G401.6 (cell line): Measurements from ENCODE around the gene FOXD1.
"Not testable (repeated sequence)": the region's sequence is repeated elsewhere in the genome, so short reads cannot be mapped to it uniquely, and the experiment has no call there.

Experiments used
- FAIRE-seq: peaks from 2 replicates; lab custom pipeline; 2012; peaks lifted over from hg19 to GRCh38; lab: Jason Lieb, UNC

FOXD1 gene

GRCh38 chr5:73448463-73449136, at the start of gene FOXD1:
FOXD1 (minus strand) TSS chr5:73448777; CDS start chr5:73448362, 415 bp downstream.
- FAIRE-seq, result peak; percentile 90

DNA sequence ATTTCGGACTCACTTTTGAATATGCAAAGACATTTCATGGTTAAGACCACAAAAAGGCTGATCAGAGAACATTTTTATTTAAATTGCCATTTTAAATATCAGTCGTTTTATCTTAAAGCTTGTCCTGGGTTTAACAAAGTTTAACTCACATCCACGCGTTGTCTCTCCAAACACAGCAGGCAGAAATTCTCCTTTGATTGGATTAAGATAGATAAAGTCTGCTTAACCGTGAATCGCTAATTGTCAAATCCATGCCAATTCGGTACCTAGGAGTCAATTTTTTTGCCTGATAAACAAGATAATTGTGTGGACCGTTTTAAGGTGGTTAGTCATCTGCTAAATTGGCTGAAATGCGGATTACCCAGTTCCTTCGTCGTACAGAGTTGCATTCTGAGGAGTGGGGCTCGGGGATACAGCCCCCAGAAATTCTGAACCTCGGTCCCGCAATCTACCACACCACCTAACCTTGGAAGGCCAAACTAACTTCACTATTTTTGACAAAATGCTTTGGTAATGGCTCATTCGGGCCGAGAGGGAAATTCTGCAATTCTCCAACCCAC, 49.0 kb upstream of the FOXD1 start:
- no peak for FAIRE-seq

DNA sequence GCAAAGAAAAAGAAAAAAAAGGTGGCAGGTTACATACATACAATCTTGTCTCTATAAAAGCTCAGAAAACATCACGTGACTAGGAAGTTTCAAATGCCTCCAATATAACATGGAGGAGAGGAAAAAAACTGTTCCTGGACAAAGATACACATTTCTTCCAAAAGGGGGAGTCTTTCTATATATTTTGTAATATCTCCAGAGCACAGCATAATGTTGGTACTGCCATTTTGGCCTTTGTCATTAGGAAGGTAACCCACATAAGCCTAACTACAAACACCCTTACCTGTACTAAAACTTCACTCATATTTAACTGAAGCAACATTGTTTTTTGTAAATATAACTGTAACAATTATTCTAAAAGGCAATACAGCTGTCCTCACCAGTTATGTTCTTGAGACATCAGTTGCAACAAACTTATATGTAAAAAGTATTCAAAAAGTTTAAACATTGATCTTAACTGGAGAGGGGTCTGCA, 48.4 kb upstream of the FOXD1 start:
- FAIRE-seq, result peak; percentile 97

GRCh38 chr5:73495772-73496335, 47.3 kb upstream of the FOXD1 start:
- no peak for FAIRE-seq

DNA sequence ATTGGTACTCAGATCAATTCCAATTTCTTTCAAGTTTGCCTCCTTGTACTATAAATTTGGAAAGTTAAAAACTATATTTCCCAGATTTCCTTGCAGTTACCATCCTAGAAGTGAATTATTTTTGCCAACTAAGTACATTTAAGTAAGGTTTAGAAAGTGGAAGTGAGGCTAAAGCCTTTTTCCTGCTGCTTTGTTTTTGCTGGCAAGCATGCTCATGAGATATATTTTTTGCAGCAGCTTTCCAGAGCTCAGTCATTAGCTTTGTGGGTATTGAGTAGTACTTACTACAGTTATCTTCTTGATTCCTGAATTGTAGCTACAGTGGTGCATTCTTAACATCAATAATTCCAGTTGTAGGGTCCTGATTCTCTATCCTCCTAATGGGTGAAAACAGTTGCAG, 46.1 kb upstream of the FOXD1 start:
- no peak for FAIRE-seq

- FAIRE-seq, result no peak
Measured at GRCh38 chr5:73493421-73493820, 44.8 kb upstream of the FOXD1 start.

DNA sequence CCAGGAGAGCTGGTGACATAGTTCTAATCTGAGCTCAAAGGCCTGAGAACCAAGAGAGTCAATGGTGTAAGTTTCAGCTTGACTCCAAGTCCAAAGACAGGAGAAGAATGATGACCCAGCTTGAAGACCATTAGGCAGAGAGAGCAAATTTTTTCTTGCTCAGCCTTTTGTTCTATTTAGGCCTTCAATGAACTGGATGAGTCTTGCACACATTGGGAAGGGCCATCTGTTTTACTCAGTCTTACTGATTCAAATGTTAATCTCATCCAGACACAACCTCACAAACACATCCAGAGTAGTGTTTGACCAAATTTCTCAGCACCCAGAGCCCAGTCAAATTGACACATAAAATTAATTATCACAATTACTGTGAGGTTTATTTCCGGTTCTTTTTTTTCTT, 42.6 kb upstream of the FOXD1 start:
- no peak for FAIRE-seq

DNA sequence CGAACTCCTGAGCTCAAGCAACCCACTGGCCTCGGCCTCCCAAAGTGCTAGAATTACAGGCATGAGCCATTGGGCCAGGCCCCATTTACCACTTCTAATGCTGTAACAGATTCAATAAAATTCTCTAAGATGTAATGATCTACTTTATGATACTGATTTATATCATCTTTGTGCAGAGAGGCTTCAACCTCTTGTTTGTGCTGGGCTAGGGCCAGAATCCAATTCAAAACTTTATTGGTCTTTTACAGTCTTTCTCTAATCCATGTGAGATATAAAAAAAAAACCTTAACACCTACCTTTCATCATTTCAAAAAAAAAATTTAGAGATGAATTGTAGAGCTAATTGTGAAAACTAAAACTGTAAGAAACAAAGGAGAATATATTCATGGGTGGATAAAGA, 41.5 kb upstream of the FOXD1 start:
- FAIRE-seq, result no peak

DNA sequence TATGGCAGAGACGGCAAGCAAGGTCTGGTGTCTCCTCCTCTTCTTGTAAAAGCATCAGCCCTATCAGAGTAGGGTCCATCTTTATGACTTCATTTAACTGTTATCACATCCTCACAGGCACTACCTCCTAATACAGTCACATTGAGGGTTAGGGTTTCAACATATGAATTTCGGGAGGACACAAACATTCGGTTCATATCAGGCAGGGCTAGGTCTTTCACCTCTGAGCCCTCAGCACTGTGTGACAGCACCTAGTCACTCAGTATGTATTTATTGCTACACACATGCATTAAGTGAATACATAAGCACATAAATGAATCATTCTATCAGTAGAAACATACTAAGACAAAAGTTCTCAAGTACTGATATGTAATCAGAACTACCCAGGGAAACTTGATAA, 40.2 kb upstream of the FOXD1 start:
- no peak for FAIRE-seq

GRCh38 chr5:73487815-73488214, 39.2 kb upstream of the FOXD1 start:
- no peak for FAIRE-seq

DNA sequence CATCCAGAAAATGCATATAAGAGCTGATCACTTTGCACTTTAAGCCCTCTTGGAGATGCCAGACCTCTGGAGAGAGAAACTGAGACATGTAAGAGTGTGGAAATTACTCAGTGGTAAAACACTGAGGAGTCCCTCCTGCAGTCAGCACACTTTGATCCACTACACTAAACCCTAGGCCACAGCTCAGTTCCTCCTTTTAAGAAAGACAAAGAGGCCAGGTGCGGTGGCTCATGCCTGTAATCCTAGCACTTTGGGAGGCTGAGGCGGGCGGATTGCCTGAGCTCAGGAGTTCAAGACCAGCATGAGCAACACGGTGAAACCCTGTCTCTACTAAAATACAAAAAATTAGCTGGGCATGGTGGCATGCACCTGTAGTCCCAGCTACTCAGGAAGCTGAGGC, 38.7 kb upstream of the FOXD1 start:
- not testable (repeated sequence) for FAIRE-seq

GRCh38 chr5:73486119-73486899, 37.7 kb upstream of the FOXD1 start:
- no peak for FAIRE-seq

DNA sequence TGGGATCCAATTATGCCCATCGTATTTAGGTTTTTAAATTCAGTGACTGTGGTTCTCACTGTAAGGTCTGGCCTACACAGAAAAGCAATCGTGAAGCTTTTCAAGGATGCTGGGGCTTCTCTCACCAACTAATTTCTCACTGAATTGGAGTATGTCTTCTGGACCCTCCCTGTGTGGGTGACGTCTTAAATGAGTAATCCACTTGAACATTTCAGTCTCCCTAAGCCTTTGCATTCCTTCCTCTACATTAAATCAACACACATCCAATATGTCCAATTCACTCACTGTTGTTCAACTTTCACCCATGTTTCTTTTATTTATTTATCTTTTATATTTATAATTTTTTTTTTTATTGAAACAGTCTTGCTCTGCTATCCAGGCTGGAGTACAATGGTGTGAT, 37.1 kb upstream of the FOXD1 start:
- FAIRE-seq, result no peak

GRCh38 chr5:73484511-73484910, 35.9 kb upstream of the FOXD1 start:
- FAIRE-seq, result no peak

GRCh38 chr5:73483676-73484075, 35.1 kb upstream of the FOXD1 start:
- FAIRE-seq, result no peak

GRCh38 chr5:73482383-73483136, 34.0 kb upstream of the FOXD1 start:
- FAIRE-seq, result no peak

DNA sequence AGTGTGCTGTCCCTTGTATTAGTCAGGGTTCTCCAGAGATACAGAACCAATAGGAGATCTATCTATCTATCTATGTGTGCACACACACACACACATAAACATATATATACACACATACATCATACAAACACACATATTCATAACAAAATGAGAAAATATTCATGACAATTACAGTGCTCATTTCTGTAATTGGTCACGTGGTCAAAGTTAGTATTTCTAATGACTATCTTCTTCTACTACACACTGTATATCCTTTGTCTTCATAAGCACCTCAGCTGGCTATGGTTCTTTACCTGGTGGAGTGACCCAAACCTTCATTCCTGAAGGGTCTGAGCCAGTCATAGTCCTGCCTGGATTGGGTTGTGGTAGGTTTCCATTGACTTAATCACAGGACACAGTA, 31.9 kb upstream of the FOXD1 start:
- FAIRE-seq, result no peak

GRCh38 chr5:73472116-73472515, 23.5 kb upstream of the FOXD1 start:
- FAIRE-seq, result no peak

DNA sequence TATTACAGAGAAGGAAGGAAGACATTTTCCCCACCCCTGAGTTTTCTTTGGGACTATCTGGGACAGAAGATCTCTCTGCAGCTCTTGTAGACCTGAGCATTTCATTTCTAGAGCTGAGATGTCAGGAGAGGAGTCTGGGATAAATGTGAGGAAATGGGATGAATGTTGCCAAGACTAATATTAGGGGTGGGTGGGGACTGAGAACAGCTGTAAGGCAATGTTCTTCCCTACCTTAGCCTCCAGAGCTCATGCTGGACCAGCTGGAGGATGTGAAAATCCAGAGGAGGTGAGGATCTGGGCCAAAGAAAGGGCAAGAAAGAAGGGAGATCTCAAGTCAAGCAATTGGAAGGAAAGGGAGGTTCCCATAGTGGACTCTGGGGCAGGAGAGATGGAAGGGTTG, 23.1 kb upstream of the FOXD1 start:
- FAIRE-seq, result no peak

DNA sequence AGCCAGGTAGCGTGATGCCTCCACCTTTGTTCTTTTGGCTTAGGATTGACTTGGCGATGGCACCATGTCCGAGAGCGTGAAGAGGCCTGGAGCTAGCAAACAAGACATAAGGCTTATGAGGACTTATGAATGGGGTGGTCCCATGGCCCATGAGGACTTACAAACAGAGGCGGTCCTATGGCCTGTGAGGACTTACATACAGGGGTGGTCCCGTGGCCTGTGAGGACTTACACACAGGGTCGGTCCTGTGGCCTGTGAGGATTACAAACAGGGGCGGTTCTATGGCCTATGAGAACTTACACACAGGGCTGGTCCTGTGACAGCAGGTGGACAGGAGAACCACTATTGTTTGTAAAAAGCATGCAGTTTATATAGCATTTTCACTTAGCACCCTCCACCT, 21.3 kb upstream of the FOXD1 start:
- FAIRE-seq, result no peak

DNA sequence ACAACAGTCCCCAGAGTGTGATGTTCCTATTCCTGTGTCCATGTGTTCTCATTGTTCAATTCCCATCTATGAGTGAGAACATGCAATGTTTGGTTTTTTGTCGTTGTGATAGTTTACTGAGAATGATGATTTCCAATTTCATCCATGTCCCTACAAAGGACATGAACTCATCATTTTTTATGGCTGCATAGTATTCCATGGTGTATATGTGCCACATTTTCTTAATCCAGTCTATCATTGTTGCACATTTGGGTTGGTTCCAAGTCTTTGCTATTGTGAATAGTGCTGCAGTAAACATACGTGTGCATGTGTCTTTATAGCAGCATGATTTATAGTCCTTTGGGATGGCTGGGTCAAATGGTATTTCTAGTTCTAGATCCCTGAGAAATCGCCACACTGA, 20.1 kb upstream of the FOXD1 start:
- FAIRE-seq, result not testable (repeated sequence)

- FAIRE-seq, result no peak
Measured at GRCh38 chr5:73464016-73464745, 15.6 kb upstream of the FOXD1 start.
